Type B pancreatic cell (in vitro differentiated cells): ENCODE measurements around the gene OSBPL2. TPM values are rescaled to one million over a fixed set of nuclear protein-coding genes. Genes with fewer than 3 reads are reported as not detected.

Source experiments
- DNase-seq: peaks from one replicate; pipeline ENCODE4 v3.0.0; 2021; ENCODE audit warnings: mixed read lengths; ENCODE audit not compliant: unreplicated experiment; ENCODE audit errors: extremely low spot score
- H3K27ac Mint-ChIP-seq: 2 replicates; pipeline ENCODE4 v1.8.0; 2021; ENCODE audit warnings: mild to moderate bottlenecking, mixed read lengths
- H3K27me3 Mint-ChIP-seq: 2 replicates; pipeline ENCODE4 v1.8.0; 2021; ENCODE audit warnings: mixed read lengths
- H3K36me3 Mint-ChIP-seq: 2 replicates; pipeline ENCODE4 v1.8.0; 2021; ENCODE audit warnings: mixed read lengths
- H3K4me1 Mint-ChIP-seq: one replicate; pipeline ENCODE4 v1.8.0; 2021; ENCODE audit warnings: mixed read lengths; ENCODE audit not compliant: unreplicated experiment
- H3K4me3 Mint-ChIP-seq: 2 replicates; pipeline ENCODE4 v1.8.0; 2021; ENCODE audit warnings: mild to moderate bottlenecking, mixed read lengths
- H3K9me3 Mint-ChIP-seq: 2 replicates; pipeline ENCODE4 v1.8.0; 2021; ENCODE audit warnings: mixed read lengths
- CTCF ChIP-seq: fragments of 200-600 bp; sonication (generic); conservative IDR thresholded peaks from 2 replicates; pipeline ENCODE4 v1.5.0; 2021; ENCODE audit warnings: antibody characterized with exemption, mild to moderate bottlenecking
- total RNA-seq: library from RNA; stranded (reverse); gene quantifications from 2 replicates; pipeline ENCODE4 v1.2.1, GENCODE V29; 2021; ENCODE audit warnings: low replicate concordance

OSBPL2 gene
- total RNA-seq, 1 donor from 2014 or later, result 43.7 TPM

GRCh38 chr20:62225026-62225425, 13.3 kb upstream of the OSBPL2 start:
- H3K4me1 Mint-ChIP-seq, result no peaks in the 10 kb centered on the region
- no peaks in the 10 kb centered on the region for H3K9me3 Mint-ChIP-seq
- no peak for DNase-seq
- H3K36me3 Mint-ChIP-seq, result no peaks in the 10 kb centered on the region
- TF ChIP-seq CTCF, result no peak
- H3K4me3 Mint-ChIP-seq, result no peak overlapping the region
- peaks cover 62% of the 10 kb centered on the region for H3K27me3 Mint-ChIP-seq
- no peak overlapping the region for H3K27ac Mint-ChIP-seq

GRCh38 chr20:62225820-62226635, 12.3 kb upstream of the OSBPL2 start:
- TF ChIP-seq CTCF, result no peak
- H3K36me3 Mint-ChIP-seq, result no peaks in the 10 kb centered on the region
- no peak for DNase-seq
- no peak overlapping the region for H3K27ac Mint-ChIP-seq
- H3K27me3 Mint-ChIP-seq, result peaks cover 57% of the 10 kb centered on the region
- H3K4me1 Mint-ChIP-seq, result no peaks in the 10 kb centered on the region
- no peaks in the 10 kb centered on the region for H3K9me3 Mint-ChIP-seq
- H3K4me3 Mint-ChIP-seq, result no peak overlapping the region

GRCh38 chr20:62226707-62227590, 11.4 kb upstream of the OSBPL2 start:
- no peak for DNase-seq
- TF ChIP-seq CTCF, result no peak
- Mint-ChIP-seq H3K36me3 (no peaks in the 10 kb centered on the region), H3K9me3 (no peaks in the 10 kb centered on the region), H3K4me3 (no peak overlapping the region), H3K4me1 (no peaks in the 10 kb centered on the region), H3K27ac (no peak overlapping the region), H3K27me3 (peaks cover 47% of the 10 kb centered on the region)

- TF ChIP-seq CTCF, result no peak
- Mint-ChIP-seq H3K27ac (no peak overlapping the region), H3K27me3 (peaks cover 41% of the 10 kb centered on the region)
Observed at GRCh38 chr20:62227591-62227976, 10.7 kb upstream of the OSBPL2 start.

GRCh38 chr20:62227977-62228958, 10.1 kb upstream of the OSBPL2 start:
- Mint-ChIP-seq H3K36me3 (no peaks in the 10 kb centered on the region), H3K4me3 (no peak overlapping the region), H3K27me3 (peaks cover 34% of the 10 kb centered on the region), H3K27ac (no peak overlapping the region), H3K4me1 (no peaks in the 10 kb centered on the region), H3K9me3 (no peaks in the 10 kb centered on the region)
- no peak for TF ChIP-seq CTCF
- no peak for DNase-seq

More at GRCh38 chr20:62227591-62227976, 10.7 kb upstream of the OSBPL2 start:
- no peak for DNase-seq
- no peaks in the 10 kb centered on the region for H3K4me1 Mint-ChIP-seq
- H3K4me3 Mint-ChIP-seq, result no peak overlapping the region
- H3K36me3 Mint-ChIP-seq, result no peaks in the 10 kb centered on the region
- H3K9me3 Mint-ChIP-seq, result no peaks in the 10 kb centered on the region
